ENCODE measurements around the gene SULF2. TPM values are rescaled to one million over a fixed set of nuclear protein-coding genes. Genes with fewer than 3 reads are reported as not detected.

Gene SULF2
- total RNA-seq, 1 experiment from 2014 or later, result 66.1 TPM

- no peak for DNase-seq
- no peak overlapping the region for H3K4me3 Mint-ChIP-seq (ENCODE audit: unreplicated experiment)
- Histone ChIP-seq H3K4me3 (ENCODE audit: low read depth, low read length) (no peak overlapping the region), H3K4me1 (no peaks in the 10 kb centered on the region), H3K27me3 (replicated peaks; ENCODE audit: control insufficient read depth, insufficient read depth, low read length) (no peaks in the 10 kb centered on the region), H3K9me3 (no peaks in the 10 kb centered on the region), H3K36me3 (ENCODE audit: control insufficient read depth, insufficient read depth, low read length) (no peaks in the 10 kb centered on the region)
- no peaks in the 10 kb centered on the region for H3K4me1 Mint-ChIP-seq (ENCODE audit: low read depth, unreplicated experiment)
- CTCF ChIA-PET, result no interaction called here
- no peaks in the 10 kb centered on the region for H3K27me3 Mint-ChIP-seq (ENCODE audit: insufficient read depth, unreplicated experiment)
- POLR2A ChIA-PET, result no interaction called here
- BruUV-seq (replicated peaks), result no TSS peak
- H3K27ac Mint-ChIP-seq (ENCODE audit: unreplicated experiment), result no peak overlapping the region
- TF ChIP-seq, protein P1, sequence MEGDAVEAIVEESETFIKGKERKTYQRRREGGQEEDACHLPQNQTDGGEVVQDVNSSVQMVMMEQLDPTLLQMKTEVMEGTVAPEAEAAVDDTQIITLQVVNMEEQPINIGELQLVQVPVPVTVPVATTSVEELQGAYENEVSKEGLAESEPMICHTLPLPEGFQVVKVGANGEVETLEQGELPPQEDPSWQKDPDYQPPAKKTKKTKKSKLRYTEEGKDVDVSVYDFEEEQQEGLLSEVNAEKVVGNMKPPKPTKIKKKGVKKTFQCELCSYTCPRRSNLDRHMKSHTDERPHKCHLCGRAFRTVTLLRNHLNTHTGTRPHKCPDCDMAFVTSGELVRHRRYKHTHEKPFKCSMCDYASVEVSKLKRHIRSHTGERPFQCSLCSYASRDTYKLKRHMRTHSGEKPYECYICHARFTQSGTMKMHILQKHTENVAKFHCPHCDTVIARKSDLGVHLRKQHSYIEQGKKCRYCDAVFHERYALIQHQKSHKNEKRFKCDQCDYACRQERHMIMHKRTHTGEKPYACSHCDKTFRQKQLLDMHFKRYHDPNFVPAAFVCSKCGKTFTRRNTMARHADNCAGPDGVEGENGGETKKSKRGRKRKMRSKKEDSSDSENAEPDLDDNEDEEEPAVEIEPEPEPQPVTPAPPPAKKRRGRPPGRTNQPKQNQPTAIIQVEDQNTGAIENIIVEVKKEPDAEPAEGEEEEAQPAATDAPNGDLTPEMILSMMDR (IDR thresholded peaks at IDR 0.05; ENCODE audit: insufficient read depth in 1 of 2, low read depth in 1 of 2, low read length in 1 of 2, severe bottlenecking in 1 of 2, unreplicated experiment in 1 of 2), result no peak
- H3K36me3 Mint-ChIP-seq (ENCODE audit: insufficient read depth, unreplicated experiment), result no peaks in the 10 kb centered on the region
- no peaks in the 10 kb centered on the region for H3K9me3 Mint-ChIP-seq (ENCODE audit: unreplicated experiment)
- intact Hi-C loops (cut with micrococcal nuclease; ENCODE audit: unreplicated experiment), result no loop called here
These were observed 22.5 kb downstream of the SULF2 start for GRCh38 chr20:47762699-47763268.

- Mint-ChIP-seq H3K36me3 (ENCODE audit: insufficient read depth, unreplicated experiment) (no peaks in the 10 kb centered on the region), H3K4me1 (ENCODE audit: low read depth, unreplicated experiment) (no peaks in the 10 kb centered on the region)
- H3K4me3 ChIP-seq (ENCODE audit: low read depth, low read length), result no peak overlapping the region
These were observed 23.7 kb downstream of the SULF2 start for GRCh38 chr20:47761482-47762047.

DNA sequence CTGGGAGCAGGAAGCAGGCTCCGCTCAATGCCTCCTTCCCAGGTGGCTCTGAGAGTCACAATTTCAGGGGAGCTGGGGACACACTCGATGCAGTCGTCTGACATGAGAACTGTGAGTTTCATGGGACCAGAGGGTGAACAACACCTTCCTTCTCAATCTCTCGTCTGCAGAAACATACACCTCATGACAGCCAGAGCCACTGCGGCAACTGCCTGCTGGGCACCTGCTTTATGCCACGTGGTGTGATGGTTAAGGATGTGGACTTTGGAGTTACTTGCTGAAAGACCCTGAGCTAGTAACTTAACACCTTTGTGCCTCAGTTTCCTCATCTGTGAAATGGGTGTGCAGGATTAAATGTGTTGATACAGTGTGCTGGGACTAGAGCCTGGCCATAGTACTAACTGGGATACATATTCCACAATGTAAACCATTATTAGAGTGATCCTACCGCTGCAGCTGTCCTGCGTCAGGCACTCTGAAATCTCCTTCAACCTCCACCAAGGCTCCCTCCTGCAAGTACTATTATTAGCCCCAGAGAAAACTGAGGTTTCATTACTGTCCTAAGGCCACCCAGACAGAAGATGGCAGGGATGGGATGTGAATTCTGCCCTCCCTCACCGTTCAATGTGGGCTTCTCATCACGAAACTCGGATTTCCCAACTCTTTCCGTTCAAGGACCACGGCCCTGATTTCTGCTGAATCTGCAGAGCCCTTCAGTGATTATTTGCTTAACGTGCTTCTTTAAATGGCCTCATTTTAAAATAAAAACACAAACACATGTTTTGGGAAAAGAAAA lies 24.4 kb downstream of the SULF2 start:
- H3K4me1 ChIP-seq, result no peaks in the 10 kb centered on the region
- Mint-ChIP-seq H3K36me3 (ENCODE audit: insufficient read depth, unreplicated experiment) (no peaks in the 10 kb centered on the region), H3K4me3 (ENCODE audit: unreplicated experiment) (no peak overlapping the region), H3K9me3 (ENCODE audit: unreplicated experiment) (no peaks in the 10 kb centered on the region), H3K27ac (ENCODE audit: unreplicated experiment) (no peak overlapping the region), H3K4me1 (ENCODE audit: low read depth, unreplicated experiment) (no peaks in the 10 kb centered on the region), H3K27me3 (ENCODE audit: insufficient read depth, unreplicated experiment) (no peaks in the 10 kb centered on the region)
- CTCF ChIA-PET, result interaction anchor here (0.6 kb wide), 1 partner anchor 25 kb away, joined by 3 read pairs; no protein-coding TSS in a partner anchor
- H3K27me3 ChIP-seq (replicated peaks; ENCODE audit: control insufficient read depth, insufficient read depth, low read length), result no peaks in the 10 kb centered on the region
- TF ChIP-seq, protein P1 (IDR thresholded peaks at IDR 0.05; ENCODE audit: insufficient read depth in 1 of 2, low read depth in 1 of 2, low read length in 1 of 2, severe bottlenecking in 1 of 2, unreplicated experiment in 1 of 2), result no peak
- H3K4me3 ChIP-seq (ENCODE audit: low read depth, low read length), result no peak overlapping the region
- DNase-seq, result no peak
- no TSS peak for BruUV-seq (replicated peaks)
- intact Hi-C loops (cut with micrococcal nuclease; ENCODE audit: unreplicated experiment), result no loop called here
- POLR2A ChIA-PET, result no interaction called here
- H3K36me3 ChIP-seq (ENCODE audit: control insufficient read depth, insufficient read depth, low read length), result no peaks in the 10 kb centered on the region
- no peaks in the 10 kb centered on the region for H3K9me3 ChIP-seq

More at GRCh38 chr20:47761482-47762047, 23.7 kb downstream of the SULF2 start:
- Histone ChIP-seq H3K27me3 (replicated peaks; ENCODE audit: control insufficient read depth, insufficient read depth, low read length) (no peaks in the 10 kb centered on the region), H3K36me3 (ENCODE audit: control insufficient read depth, insufficient read depth, low read length) (no peaks in the 10 kb centered on the region), H3K9me3 (no peaks in the 10 kb centered on the region), H3K4me1 (no peaks in the 10 kb centered on the region)
- no peak overlapping the region for H3K27ac Mint-ChIP-seq (ENCODE audit: unreplicated experiment)
- no peak overlapping the region for H3K4me3 Mint-ChIP-seq (ENCODE audit: unreplicated experiment)
- intact Hi-C loops (cut with micrococcal nuclease; ENCODE audit: unreplicated experiment), result no loop called here
- no peaks in the 10 kb centered on the region for H3K9me3 Mint-ChIP-seq (ENCODE audit: unreplicated experiment)
- ChIA-PET CTCF (no interaction called here), POLR2A (no interaction called here)
- H3K27me3 Mint-ChIP-seq (ENCODE audit: insufficient read depth, unreplicated experiment), result no peaks in the 10 kb centered on the region
- no TSS peak for BruUV-seq (replicated peaks)
- no peak for DNase-seq
- TF ChIP-seq, protein P1 (IDR thresholded peaks at IDR 0.05; ENCODE audit: insufficient read depth in 1 of 2, low read depth in 1 of 2, low read length in 1 of 2, severe bottlenecking in 1 of 2, unreplicated experiment in 1 of 2), result no peak

Measured in Caco-2 (cell line).